DOHH2 (cell line): ENCODE measurements around the gene SLC47A2.

Source experiments
- H3F3A ChIP-seq: fragments of 200-600 bp; sonication (generic), shearing (Covaris generic); 2 replicates; pipeline ENCODE4 v1.6.0; 2016; ENCODE audit warnings: antibody characterized with exemption, mild to moderate bottlenecking; ENCODE audit not compliant: control insufficient read depth, insufficient read depth
- H3K27ac ChIP-seq: fragments of 200-600 bp; sonication (generic); 2 replicates; pipeline ENCODE4 v1.5.1; 2014; ENCODE audit warnings: low read depth, mild to moderate bottlenecking, low read length, moderate library complexity
- H3K27me3 ChIP-seq: fragments of 200-600 bp; sonication (generic); 2 replicates; pipeline ENCODE4 v1.6.1; 2014; ENCODE audit warnings: mild to moderate bottlenecking, low read length, mixed read lengths; ENCODE audit not compliant: control insufficient read depth
- H3K36me3 ChIP-seq: fragments of 200-600 bp; sonication (generic); 2 replicates; pipeline ENCODE4 v1.6.1; 2014; ENCODE audit warnings: mild to moderate bottlenecking, low read length, moderate library complexity, mixed read lengths; ENCODE audit not compliant: control insufficient read depth
- H3K4me1 ChIP-seq: fragments of 200-600 bp; sonication (generic); 2 replicates; pipeline ENCODE4 v1.6.1; 2014; ENCODE audit warnings: mild to moderate bottlenecking, low read length, mixed read lengths; ENCODE audit not compliant: control insufficient read depth
- H3K4me2 ChIP-seq: fragments of 200-600 bp; sonication (generic); 2 replicates; pipeline ENCODE4 v1.6.0; 2014; ENCODE audit warnings: mild to moderate bottlenecking, low read length, moderate library complexity
- H3K4me3 ChIP-seq: fragments of 200-600 bp; sonication (generic); 2 replicates; pipeline ENCODE4 v1.5.1; 2014; ENCODE audit warnings: mild to moderate bottlenecking, low read length, mixed read lengths
- H3K79me2 ChIP-seq: fragments of 200-600 bp; sonication (generic); 2 replicates; pipeline ENCODE4 v1.6.1; 2014; ENCODE audit warnings: mild to moderate bottlenecking, low read length, mixed read lengths; ENCODE audit not compliant: control insufficient read depth
- H3K9me2 ChIP-seq: fragments of 200-600 bp; sonication (generic); replicated peaks from 2 replicates; pipeline ENCODE4 v1.6.1; 2014; ENCODE audit warnings: mild to moderate bottlenecking, low read length, mixed read lengths; ENCODE audit not compliant: control insufficient read depth
- H3K9me3 ChIP-seq: fragments of 200-600 bp; sonication (generic); 2 replicates; pipeline ENCODE4 v1.6.1; 2014; ENCODE audit warnings: antibody characterized with exemption, low read length, mixed read lengths; ENCODE audit not compliant: control insufficient read depth, insufficient read depth
- H4K20me1 ChIP-seq: fragments of 200-600 bp; sonication (generic); 2 replicates; pipeline ENCODE4 v1.6.0; 2014; ENCODE audit warnings: low read depth, mild to moderate bottlenecking, antibody characterized with exemption, low read length, moderate library complexity; ENCODE audit not compliant: control insufficient read depth, insufficient read depth
- EZH2phosphoT487 ChIP-seq: fragments of 200-600 bp; sonication (generic); IDR thresholded peaks from 2 replicates; pipeline ENCODE4 v1.6.1; 2017; ENCODE audit warnings: borderline replicate concordance, mild to moderate bottlenecking, antibody characterized with exemption, low read length, moderate library complexity, mixed read lengths
- TF ChIP-seq, protein P1 (sequence below): fragments of 200-600 bp; sonication (generic); IDR thresholded peaks from one replicate; pipeline ENCODE4 v1.5.1; 2014; ENCODE audit warnings: antibody characterized with exemption, mild to moderate bottlenecking, low read depth, low read length; ENCODE audit not compliant: poor library complexity, severe bottlenecking

SLC47A2 gene

DNA sequence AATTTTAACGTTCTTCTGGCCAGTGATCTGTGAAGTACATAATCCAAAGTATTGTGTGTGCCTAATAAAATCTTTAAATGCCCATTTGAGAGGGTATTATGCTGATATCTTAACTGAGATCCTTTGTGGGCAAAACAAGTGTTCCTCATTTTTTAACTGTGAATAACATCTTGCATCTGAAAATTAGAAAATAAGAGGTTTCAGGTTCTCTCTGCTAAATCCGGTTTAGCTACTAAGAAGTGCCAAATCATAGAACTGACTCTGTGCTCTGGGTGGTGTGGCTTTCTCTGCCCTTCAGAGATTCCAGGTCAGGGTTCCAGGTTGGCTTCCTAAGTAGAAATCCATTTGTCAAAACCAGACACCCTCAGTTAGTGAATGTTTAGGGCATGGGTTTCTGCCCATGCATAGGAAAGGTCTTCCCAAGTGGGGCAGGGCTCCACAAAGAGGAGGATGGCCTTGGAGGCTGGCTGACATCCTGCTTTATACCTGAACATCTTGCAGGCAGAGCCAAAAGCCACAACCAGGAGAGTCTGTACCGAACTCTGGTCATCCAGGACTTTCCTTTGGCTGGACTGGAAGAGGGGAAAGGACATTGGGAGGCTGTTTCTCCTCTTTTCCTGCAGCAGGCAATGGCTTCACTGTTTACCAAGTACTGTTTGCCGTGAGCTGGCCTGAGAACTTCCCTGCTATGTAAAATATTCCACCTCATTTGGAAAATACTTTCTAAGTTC, 59.4 kb downstream of the SLC47A2 start:
- no peaks in the 10 kb centered on the region for H3K9me2 ChIP-seq
- H4K20me1 ChIP-seq = no peaks in the 10 kb centered on the region; the same call in 1 of the 2 replicates
- H3K27ac ChIP-seq = no peak overlapping the region
- H3K4me2 ChIP-seq = no peak overlapping the region
- no peak overlapping the region for H3K4me3 ChIP-seq
- no peaks in the 10 kb centered on the region for H3K4me1 ChIP-seq
- H3K79me2 ChIP-seq = no peaks in the 10 kb centered on the region
- H3K36me3 ChIP-seq = peaks cover 8% of the 10 kb centered on the region
- no peaks in the 10 kb centered on the region for H3K27me3 ChIP-seq
- no peaks in the 10 kb centered on the region for H3F3A ChIP-seq
- no peak for TF ChIP-seq EZH2phosphoT487
- TF ChIP-seq, protein P1, sequence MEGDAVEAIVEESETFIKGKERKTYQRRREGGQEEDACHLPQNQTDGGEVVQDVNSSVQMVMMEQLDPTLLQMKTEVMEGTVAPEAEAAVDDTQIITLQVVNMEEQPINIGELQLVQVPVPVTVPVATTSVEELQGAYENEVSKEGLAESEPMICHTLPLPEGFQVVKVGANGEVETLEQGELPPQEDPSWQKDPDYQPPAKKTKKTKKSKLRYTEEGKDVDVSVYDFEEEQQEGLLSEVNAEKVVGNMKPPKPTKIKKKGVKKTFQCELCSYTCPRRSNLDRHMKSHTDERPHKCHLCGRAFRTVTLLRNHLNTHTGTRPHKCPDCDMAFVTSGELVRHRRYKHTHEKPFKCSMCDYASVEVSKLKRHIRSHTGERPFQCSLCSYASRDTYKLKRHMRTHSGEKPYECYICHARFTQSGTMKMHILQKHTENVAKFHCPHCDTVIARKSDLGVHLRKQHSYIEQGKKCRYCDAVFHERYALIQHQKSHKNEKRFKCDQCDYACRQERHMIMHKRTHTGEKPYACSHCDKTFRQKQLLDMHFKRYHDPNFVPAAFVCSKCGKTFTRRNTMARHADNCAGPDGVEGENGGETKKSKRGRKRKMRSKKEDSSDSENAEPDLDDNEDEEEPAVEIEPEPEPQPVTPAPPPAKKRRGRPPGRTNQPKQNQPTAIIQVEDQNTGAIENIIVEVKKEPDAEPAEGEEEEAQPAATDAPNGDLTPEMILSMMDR = no peak
- H3K9me3 ChIP-seq = no peaks in the 10 kb centered on the region

DNA sequence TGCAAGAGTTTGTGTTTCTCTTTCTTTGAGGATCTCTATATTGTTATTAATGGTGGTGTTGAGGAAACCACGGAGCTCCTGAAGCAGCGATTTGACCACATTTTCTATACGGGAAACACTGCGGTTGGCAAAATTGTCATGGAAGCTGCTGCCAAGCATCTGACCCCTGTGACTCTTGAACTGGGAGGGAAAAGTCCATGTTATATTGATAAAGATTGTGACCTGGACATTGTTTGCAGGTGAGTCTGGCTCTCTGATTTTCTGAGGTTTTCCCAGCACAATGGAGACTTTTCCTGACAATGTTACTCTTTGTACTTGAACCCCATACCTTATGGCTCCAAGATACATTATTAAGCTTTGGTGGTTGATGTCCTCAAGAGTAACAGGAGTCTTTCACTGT, 60.0 kb downstream of the SLC47A2 start:
- TF ChIP-seq EZH2phosphoT487 = no peak
- TF ChIP-seq, protein P1 = no peak
- Histone ChIP-seq H3K4me3 (no peak overlapping the region), H3K27me3 (no peaks in the 10 kb centered on the region), H3K27ac (no peak overlapping the region), H3K9me2 (no peaks in the 10 kb centered on the region), H3K4me1 (peaks cover under 1% of the 10 kb centered on the region; the same call in 1 of the 2 replicates), H4K20me1 (no peaks in the 10 kb centered on the region; the same call in 1 of the 2 replicates), H3F3A (no peaks in the 10 kb centered on the region), H3K9me3 (no peaks in the 10 kb centered on the region), H3K4me2 (no peak overlapping the region), H3K79me2 (no peaks in the 10 kb centered on the region; the same call in 1 of the 2 replicates), H3K36me3 (peaks cover 8% of the 10 kb centered on the region)

- Histone ChIP-seq H3K4me1 (peaks cover 10% of the 10 kb centered on the region), H3K4me2 (no peak overlapping the region), H3K9me3 (no peaks in the 10 kb centered on the region), H3K4me3 (no peak overlapping the region), H3K27me3 (no peaks in the 10 kb centered on the region), H3F3A (no peaks in the 10 kb centered on the region), H3K9me2 (no peaks in the 10 kb centered on the region), H3K79me2 (peaks cover 8% of the 10 kb centered on the region), H4K20me1 (no peaks in the 10 kb centered on the region; the same call in 1 of the 2 replicates), H3K36me3 (peaks cover 8% of the 10 kb centered on the region), H3K27ac (no peak overlapping the region)
- no peak for TF ChIP-seq EZH2phosphoT487
- TF ChIP-seq, protein P1 = no peak
Observed at GRCh38 chr17:19654896-19655295, 61.5 kb downstream of the SLC47A2 start.
